Endothelial cell of umbilical vein (primary cell): ENCODE results near the gene LTN1. TPM values are rescaled to one million over a fixed set of nuclear protein-coding genes. Genes with fewer than 3 reads are reported as not detected.

Experiments used
- BruUV-seq: library from RNA; stranded (reverse); fragments of 400-500 nt; replicated peaks from 2 replicates; lab custom pipeline; 2021; lab: Mats Ljungman, UMichigan
- CTCF ChIA-PET: fragments of 300-600, 350-600 bp; sonication (Branson Sonifier 250); formaldehyde crosslinking; loops from one replicate; lab custom pipeline; 2021; ENCODE audit warnings: antibody characterized with exemption, inconsistent platforms; lab: Charles Lee
- POLR2A ChIA-PET: fragments of 300-600, 350-600 bp; sonication (Branson Sonifier 250); formaldehyde crosslinking; loops from one replicate; lab custom pipeline; 2021; ENCODE audit warnings: antibody characterized with exemption, inconsistent platforms; lab: Charles Lee
- DNase-seq: peaks from one replicate; pipeline ENCODE4 v3.0.0-alpha.2; 2011; ENCODE audit warnings: low read depth, low spot score
- FAIRE-seq: peaks from 2 replicates; lab custom pipeline; 2011; peaks lifted over from hg19 to GRCh38; lab: Jason Lieb, UNC
- H2AFZ ChIP-seq: 2 replicates; pipeline ENCODE4 v1.6.0; 2012; ENCODE audit warnings: low read depth, low read length, control low read depth, inconsistent platforms
- H3K27ac ChIP-seq: 2 replicates; pipeline ENCODE4 v1.5.1; 2011; ENCODE audit warnings: low read depth, mild to moderate bottlenecking, control low read depth, low read length, moderate library complexity; ENCODE audit not compliant: insufficient read depth
- H3K27me3 ChIP-seq, 2 experiments: 2 replicates each; pipeline versions ENCODE4 v1.6.0 to v1.6.1; 2011; ENCODE audit warnings: low read length in 2 of 2, mixed read lengths in 1 of 2; ENCODE audit not compliant: control insufficient read depth in 2 of 2, insufficient read depth in 2 of 2
- H3K36me3 ChIP-seq, 2 experiments: 2 replicates in 1 of 2; 3 replicates in 1 of 2; pipeline ENCODE4 v1.5.1; 2011; ENCODE audit warnings: low read length in 2 of 2, mild to moderate bottlenecking in 1 of 2, moderate library complexity in 1 of 2; ENCODE audit not compliant: control insufficient read depth in 2 of 2, insufficient read depth in 2 of 2; ENCODE audit errors: extremely low read depth in 1 of 2
- H3K4me1 ChIP-seq: 3 replicates; pipeline ENCODE4 v1.5.1; 2011; ENCODE audit warnings: mild to moderate bottlenecking, low read length; ENCODE audit not compliant: control insufficient read depth, insufficient read depth; ENCODE audit errors: extremely low read depth
- H3K4me2 ChIP-seq: 2 replicates; pipeline ENCODE4 v1.6.1; 2011; ENCODE audit warnings: low read length, control low read depth, mixed read lengths; ENCODE audit not compliant: insufficient read depth
- H3K4me3 ChIP-seq, 3 experiments: fragments of 200-600 bp in 1 of 3; sonication (generic), shearing (Covaris generic) in 1 of 3; replicated peaks in 1 of 3; 2 replicates each; pipeline ENCODE4 v1.5.1; 2011 to 2016; ENCODE audit warnings: control low read depth in 3 of 3, low read length in 3 of 3, mild to moderate bottlenecking in 2 of 3, inconsistent platforms in 1 of 3, low read depth in 1 of 3, moderate library complexity in 1 of 3; ENCODE audit not compliant: insufficient read depth in 1 of 3
- H3K79me2 ChIP-seq: 2 replicates; pipeline ENCODE4 v1.6.0; 2012; ENCODE audit warnings: low read length, inconsistent platforms; ENCODE audit not compliant: control insufficient read depth, insufficient read depth
- H3K9ac ChIP-seq: replicated peaks from 2 replicates; pipeline ENCODE3; 2011; ENCODE audit warnings: low read length, control low read depth; ENCODE audit not compliant: insufficient read depth; ENCODE audit errors: extremely low read depth
- H3K9me1 ChIP-seq: replicated peaks from 3 replicates; pipeline ENCODE4 v1.6.0; 2011; ENCODE audit warnings: mild to moderate bottlenecking, low read length; ENCODE audit not compliant: control insufficient read depth, insufficient read depth; ENCODE audit errors: extremely low read depth
- H3K9me3 ChIP-seq: replicated peaks from 2 replicates; pipeline ENCODE4 v1.5.1; 2012; ENCODE audit warnings: low read length, inconsistent platforms; ENCODE audit not compliant: control insufficient read depth, insufficient read depth
- H4K20me1 ChIP-seq: replicated peaks from 2 replicates; pipeline ENCODE3; 2011; ENCODE audit warnings: mild to moderate bottlenecking, low read length; ENCODE audit not compliant: control insufficient read depth, insufficient read depth; ENCODE audit errors: extremely low read depth
- EZH2 ChIP-seq: IDR thresholded peaks from 2 replicates; pipeline ENCODE4 v1.6.1; 2012; ENCODE audit warnings: borderline replicate concordance, low read depth, mild to moderate bottlenecking, moderate library complexity, low read length, inconsistent platforms; ENCODE audit not compliant: severe bottlenecking
- FOS ChIP-seq: IDR thresholded peaks from 2 replicates; pipeline ENCODE4 v1.6.1; 2011; ENCODE audit warnings: mild to moderate bottlenecking, low read length, moderate library complexity, borderline replicate concordance; ENCODE audit not compliant: insufficient read depth
- GATA2 ChIP-seq: IDR thresholded peaks from 2 replicates; pipeline ENCODE4 v1.7.0; 2011; ENCODE audit warnings: low read depth, mild to moderate bottlenecking, moderate library complexity, mixed read lengths, low read length; ENCODE audit not compliant: insufficient read length, insufficient read depth
- JUN ChIP-seq: IDR thresholded peaks from 2 replicates; pipeline ENCODE4 v1.6.1; 2011; ENCODE audit warnings: borderline replicate concordance, low read depth; ENCODE audit not compliant: insufficient read length, insufficient read depth
- MYC ChIP-seq: IDR thresholded peaks from one replicate; pipeline ENCODE4 v1.6.1; 2011; ENCODE audit warnings: mild to moderate bottlenecking, low read depth, low read length
- POLR2A ChIP-seq: IDR thresholded peaks from 2 replicates; pipeline ENCODE4 v1.6.1; 2012; ENCODE audit warnings: low read depth, mild to moderate bottlenecking, control low read depth, low read length
- POLR2AphosphoS5 ChIP-seq: IDR thresholded peaks from 2 replicates; pipeline ENCODE4 v1.6.1; 2012; ENCODE audit warnings: low read depth, mild to moderate bottlenecking, control low read depth, low read length, moderate library complexity; ENCODE audit not compliant: insufficient read depth
- dilution Hi-C: fragments of 300-500 bp; cut with MboI; formaldehyde crosslinking; loops from one replicate; pipeline ENCODE4 v1.15.0; 2019; ENCODE audit warnings: low sequenced_read_pairs; ENCODE audit not compliant: extremely low pct_ligation_motif_present
- intact Hi-C: fragments of 100-400 bp; cut with micrococcal nuclease; formaldehyde crosslinking; loops from one replicate; pipeline ENCODE4 v1.10.0; 2022
- polyA plus RNA-seq, 4 experiments: library from polyadenylated mRNA; depleted of rRNA in 3 of 4; stranded (reverse) in 3 of 4; unstranded in 1 of 4; fragments of >200 nt; gene quantifications; 2 replicates each; pipeline versions ENCODE4 v1.2.1 to v1.2.3, GENCODE V29; 2011 to 2012; ENCODE audit warnings: missing spikeins in 1 of 4
- total RNA-seq: library from RNA; stranded (reverse); gene quantifications from 2 replicates; pipeline ENCODE4 v1.2.3, GENCODE V29; 2021
- TF ChIP-seq, protein P1 (sequence below), 2 donors: IDR thresholded peaks; 1 replicate in 1 of 2; 2 replicates in 1 of 2; pipeline ENCODE4 v1.5.1; 2011; ENCODE audit warnings: low read length in 2 of 2, mild to moderate bottlenecking in 2 of 2, moderate library complexity in 2 of 2, control low read depth in 1 of 2, inconsistent platforms in 1 of 2, low read depth in 1 of 2; ENCODE audit not compliant: insufficient read depth in 1 of 2; ENCODE audit errors: extremely low read depth in 1 of 2
- TF ChIP-seq, protein P2 (sequence below): IDR thresholded peaks from 2 replicates; pipeline ENCODE4 v1.6.1; 2011; ENCODE audit not compliant: insufficient read depth, insufficient read length

LTN1 gene
- total and polyA plus RNA-seq, 2 donors (not counting 3 experiments of a cell fraction or from before 2014, with no cell fraction given) = 3.8 to 23.0 TPM

DNA sequence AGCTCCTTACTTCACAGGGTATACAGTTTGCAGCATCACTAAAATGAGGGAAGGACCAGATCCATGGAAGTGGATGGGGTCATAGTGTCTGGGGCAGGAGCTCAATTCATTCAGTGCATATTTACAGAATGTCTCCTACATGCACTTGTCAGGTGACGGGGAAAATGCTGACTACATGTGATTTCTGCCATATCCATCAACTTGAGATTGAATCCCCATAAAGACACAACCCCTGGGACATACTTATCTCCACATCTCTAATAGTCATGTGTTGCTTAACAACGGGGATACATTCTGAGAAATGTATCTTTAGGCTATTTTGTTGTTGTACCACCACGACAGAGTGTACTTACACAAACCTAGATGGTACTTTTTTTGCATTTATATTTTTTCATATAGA is 14.5 kb upstream of the LTN1 start:
- H3K9me1 ChIP-seq = no peaks in the 10 kb centered on the region
- no peaks in the 10 kb centered on the region for H3K79me2 ChIP-seq
- intact Hi-C loops (no loop called here), dilution Hi-C loops (no loop called here)
- H3K27me3 ChIP-seq = no peaks in the 10 kb centered on the region
- no peak overlapping the region for H2AFZ ChIP-seq
- H3K4me1 ChIP-seq = peaks cover 8% of the 10 kb centered on the region
- H4K20me1 ChIP-seq = no peaks in the 10 kb centered on the region
- no TSS peak for BruUV-seq
- H3K4me3 ChIP-seq = no peak overlapping the region
- DNase-seq (no peak), FAIRE-seq (no peak)
- H3K4me2 ChIP-seq = no peak overlapping the region
- ChIA-PET POLR2A (no interaction called here), CTCF (no interaction called here)
- H3K9me3 ChIP-seq = no peaks in the 10 kb centered on the region
- TF ChIP-seq POLR2AphosphoS5 (no peak), JUN (no peak), POLR2A (no peak), MYC (no peak), GATA2 (no peak), EZH2 (no peak), FOS (no peak)
- TF ChIP-seq, protein P1, sequence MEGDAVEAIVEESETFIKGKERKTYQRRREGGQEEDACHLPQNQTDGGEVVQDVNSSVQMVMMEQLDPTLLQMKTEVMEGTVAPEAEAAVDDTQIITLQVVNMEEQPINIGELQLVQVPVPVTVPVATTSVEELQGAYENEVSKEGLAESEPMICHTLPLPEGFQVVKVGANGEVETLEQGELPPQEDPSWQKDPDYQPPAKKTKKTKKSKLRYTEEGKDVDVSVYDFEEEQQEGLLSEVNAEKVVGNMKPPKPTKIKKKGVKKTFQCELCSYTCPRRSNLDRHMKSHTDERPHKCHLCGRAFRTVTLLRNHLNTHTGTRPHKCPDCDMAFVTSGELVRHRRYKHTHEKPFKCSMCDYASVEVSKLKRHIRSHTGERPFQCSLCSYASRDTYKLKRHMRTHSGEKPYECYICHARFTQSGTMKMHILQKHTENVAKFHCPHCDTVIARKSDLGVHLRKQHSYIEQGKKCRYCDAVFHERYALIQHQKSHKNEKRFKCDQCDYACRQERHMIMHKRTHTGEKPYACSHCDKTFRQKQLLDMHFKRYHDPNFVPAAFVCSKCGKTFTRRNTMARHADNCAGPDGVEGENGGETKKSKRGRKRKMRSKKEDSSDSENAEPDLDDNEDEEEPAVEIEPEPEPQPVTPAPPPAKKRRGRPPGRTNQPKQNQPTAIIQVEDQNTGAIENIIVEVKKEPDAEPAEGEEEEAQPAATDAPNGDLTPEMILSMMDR (IDR thresholded peaks at IDR 0.05; ENCODE audit: extremely low read depth in 1 of 2, insufficient read depth in 1 of 2, low read depth in 1 of 2, low read length in 2 of 2) = no peak
- TF ChIP-seq, protein P2, sequence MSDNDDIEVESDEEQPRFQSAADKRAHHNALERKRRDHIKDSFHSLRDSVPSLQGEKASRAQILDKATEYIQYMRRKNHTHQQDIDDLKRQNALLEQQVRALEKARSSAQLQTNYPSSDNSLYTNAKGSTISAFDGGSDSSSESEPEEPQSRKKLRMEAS = no peak
- H3K36me3 ChIP-seq = peaks cover 6 to 10% of the 10 kb centered on the region in 2 experiments
- H3K27ac ChIP-seq = no peak overlapping the region
- H3K9ac ChIP-seq = no peak overlapping the region
